Activated CD8-positive, alpha-beta memory T cell treated with anti-CD3 and anti-CD28 coated beads for 4 hours (primary cell): Measurements from ENCODE around the gene RBBP5.

Source experiments
- DNase-seq, 2 donors: peaks; one replicate each; pipeline ENCODE4 v3.0.0-alpha.2; 2020; ENCODE audit warnings: low read depth in 2 of 2

The RBBP5 gene

DNA sequence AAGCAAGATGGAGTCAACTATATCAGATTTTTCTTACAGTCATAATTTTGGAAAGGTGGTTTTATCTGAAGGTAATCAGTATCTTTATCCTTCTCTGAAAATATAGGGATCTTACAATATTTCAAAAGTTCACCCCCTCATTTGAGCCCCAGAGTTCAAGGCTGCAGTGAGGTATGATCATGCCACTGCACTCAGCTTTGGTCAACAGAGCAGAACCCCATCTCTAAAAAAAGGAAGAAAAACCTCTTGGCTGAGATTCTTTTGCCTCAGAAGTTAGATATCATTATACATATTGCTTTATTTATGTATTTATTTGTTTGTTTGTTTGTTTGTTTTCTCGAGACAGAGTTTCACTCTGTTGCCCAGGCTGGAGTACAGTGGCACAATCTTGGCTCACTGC lies 11.5 kb upstream of the RBBP5 start:
- DNase-seq = no peak

DNA sequence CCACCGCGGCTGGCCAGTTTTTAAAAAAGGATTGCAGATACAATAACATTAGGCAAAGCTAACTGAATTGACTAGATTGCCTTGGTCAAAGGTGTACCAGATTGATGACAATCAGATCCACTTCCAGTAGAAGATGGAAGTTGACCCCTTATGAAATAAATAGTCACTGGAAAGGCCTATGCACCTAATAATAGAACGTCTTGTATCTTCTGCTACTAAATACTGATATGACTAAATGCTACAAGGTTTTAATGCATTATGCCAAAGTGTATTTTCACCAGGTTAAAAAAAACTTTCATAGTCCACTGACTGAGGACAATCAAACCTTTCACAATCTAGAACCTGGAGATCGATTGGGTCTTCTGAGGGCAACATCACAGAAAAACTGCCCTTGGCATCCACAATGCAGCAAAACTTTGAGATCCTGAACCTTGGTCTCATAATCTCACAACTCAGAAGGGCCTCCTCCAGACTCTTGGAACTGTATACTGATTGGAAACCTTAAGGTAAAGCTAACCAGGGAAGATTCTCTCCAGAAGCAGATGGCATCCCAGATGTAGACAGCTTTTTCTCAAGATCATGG lies 7.8 kb upstream of the RBBP5 start:
- DNase-seq = no peak

DNA sequence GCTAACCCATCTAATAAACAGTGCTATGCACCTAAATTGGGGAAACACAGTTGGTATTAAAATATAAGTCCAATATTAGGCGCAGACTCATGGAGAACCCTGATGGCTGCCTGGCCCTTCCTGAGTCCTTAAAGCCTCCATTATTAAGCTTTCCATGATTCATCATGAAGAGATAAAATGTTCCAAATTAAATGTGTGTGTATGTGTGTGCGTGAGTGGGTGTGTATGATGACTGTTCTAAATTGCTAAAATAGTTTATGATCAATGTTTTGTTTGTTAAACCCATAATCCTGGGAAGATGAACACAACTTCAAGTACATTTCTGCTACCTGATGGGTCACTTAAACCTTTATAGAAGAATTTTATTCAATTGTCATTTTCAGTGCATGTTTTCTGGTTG lies 6.3 kb upstream of the RBBP5 start:
- no peak for DNase-seq

DNA sequence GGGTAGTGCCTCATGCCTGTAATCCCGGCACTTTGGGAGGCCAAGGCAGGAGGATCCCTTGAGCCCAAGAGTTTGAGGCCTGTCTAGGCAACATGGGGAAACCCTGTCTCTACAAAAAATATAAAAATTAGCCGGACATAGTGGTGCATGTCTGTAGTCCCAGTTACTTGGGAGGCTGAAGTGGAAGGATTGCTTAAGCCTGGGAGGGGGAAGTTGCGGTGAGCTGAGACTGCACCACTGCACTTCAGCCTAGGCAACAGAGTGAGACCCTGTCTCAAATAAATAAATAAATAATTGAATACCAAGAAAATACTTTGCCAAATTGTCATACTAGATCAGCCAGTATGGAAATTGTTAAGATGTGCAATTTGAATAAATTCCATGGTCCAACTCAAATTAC lies 5.9 kb upstream of the RBBP5 start:
- DNase-seq = no peak

DNA sequence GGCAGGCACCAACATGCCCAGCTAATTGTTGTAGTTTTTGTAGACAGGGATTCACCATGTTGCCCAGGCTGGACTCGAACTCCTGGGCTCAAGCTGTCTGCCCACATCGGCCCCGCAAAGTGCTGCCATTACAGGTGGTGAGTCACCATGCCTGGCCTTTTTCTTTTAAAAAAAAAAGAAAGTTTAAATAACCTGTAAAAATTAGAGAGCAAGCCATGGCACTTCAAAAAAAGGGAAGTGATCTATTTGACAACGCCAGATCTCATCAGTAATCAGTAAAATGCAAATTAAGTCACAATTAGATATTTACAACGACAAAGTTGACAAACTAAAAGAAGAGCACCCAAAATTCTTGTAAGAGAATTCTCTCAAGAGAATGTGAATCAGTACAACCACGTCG lies 2.9 kb upstream of the RBBP5 start:
- DNase-seq = no peak

DNA sequence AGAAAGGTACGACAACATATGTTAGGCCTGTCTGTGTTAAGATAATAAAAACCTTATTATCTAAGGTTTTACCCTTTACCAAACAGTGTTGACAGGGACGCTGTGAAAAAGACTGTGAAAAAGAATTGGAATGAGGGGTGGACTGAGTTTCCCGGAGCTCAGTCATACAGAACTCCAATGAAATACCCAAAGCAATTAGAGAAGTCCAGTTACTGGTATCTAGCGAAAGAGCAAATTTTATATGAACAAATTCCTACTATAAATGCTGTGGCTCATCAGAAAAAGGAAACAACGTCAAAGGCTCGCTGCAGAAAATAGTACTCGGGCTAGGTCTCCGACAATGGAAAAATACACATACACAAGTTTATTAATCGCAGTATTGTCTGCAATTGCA lies 708 bp upstream of the RBBP5 start:
- DNase-seq = no peak

DNA sequence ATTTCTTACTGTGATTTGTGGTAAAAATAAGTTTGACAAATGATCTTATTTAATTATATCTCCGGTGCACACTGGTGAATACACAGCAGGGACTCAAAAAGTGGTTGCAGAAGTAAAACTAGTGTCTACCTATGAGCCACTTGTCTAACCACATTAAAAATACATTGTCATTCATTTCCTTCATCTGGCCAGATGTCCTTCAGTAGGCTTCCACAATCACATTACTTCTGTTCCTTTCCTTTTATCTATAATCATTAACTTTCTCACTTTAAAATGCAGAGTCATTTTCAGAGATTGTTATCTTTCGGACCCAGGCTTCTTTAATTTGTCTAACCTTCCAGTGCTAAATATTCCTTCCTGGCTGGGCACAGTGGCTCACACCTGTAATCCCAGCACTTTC lies 3.0 kb downstream of the RBBP5 start:
- no peak for DNase-seq

DNA sequence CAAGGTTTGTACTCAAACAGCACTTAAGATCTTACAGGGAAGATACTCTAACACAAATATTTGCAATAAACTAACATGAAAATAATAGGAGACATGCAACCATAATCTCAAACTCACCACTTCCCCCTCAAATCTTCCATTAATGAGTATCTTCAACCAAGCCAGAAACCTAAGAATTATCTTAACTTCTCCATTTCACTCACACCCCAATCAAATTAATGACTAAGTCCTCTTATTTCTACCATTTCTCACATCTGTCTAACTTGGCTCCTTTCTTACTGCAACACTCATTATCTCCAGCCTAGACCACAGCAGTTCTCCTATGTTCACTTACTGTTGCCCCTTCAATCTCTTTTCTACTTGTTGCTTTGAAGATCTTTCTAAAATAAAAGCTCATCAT lies 10.4 kb downstream of the RBBP5 start:
- no peak for DNase-seq

DNA sequence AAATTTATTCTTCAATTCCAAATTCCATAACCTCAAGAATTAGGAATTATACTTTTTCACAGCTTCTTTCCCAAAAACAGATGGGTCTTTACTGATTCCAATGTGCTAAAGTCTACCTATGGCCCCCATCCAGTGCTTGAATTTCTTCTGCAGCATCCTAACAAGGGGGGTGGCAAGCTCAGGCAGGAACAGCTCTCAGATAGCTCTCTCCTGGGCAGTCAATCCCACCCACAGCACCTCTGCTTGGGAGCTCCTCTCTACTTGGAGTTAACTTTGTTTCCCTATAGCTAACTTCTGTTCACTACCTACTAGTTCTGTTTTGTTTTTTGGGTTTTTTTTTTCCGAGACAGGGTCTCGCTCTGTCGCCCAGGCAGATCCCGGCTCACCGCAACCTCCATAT lies 12.1 kb downstream of the RBBP5 start:
- no peak for DNase-seq

DNA sequence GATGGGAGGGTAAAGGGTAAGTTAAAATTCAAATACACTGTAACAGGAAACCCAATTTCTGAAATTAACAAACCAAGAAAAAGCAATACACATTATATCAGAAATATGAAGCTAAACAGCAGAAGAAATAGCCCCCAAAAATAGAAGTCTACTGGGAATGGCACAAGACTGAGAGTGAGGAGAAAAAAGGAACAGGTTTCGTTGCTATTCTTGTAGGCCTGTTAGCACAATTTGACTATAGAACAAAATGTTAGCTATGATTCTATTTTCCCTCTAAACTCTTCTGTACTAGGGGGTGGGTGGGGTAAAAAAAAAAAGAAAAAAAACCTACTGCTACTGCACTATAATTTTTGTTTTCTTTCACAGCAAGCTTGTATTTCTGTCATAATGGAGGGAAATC lies 12.5 kb downstream of the RBBP5 start:
- no peak for DNase-seq

DNA sequence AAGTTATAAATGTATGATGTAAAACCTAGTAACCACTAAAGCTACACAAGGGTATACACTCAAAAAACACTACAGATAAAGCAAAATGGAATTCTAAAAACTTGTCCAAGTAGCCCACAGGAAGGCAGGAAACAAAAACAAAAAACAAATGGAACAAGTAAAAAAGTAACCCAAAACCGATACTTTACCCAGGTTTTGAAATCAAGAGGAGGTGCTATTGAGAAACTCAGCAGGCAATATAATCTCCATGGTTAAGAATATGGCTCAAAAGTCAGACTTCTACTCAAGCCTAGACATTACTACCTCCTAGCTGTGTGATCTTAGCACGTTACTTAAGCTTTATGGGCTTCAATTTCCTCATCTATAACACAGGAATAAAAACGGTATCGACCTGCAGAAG lies 13.3 kb downstream of the RBBP5 start:
- DNase-seq = no peak

DNA sequence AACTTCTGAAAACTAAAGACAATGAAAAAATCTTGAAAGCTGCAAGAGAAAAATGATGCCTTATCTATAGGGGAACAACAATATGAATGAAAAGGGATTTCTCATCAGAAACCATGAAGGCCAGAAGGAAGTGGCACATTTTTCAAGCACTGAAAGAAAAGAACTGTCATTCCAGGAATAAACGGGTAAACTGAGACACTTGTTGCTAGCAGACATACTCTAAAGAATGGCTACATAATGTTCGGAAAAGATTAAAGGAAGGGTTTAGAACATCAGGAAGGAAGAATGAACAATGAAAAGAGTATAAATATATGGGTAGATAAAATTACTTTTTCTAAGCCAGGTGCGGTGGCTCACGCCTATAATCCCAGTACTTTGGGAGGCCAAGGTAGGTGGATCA lies 14.5 kb downstream of the RBBP5 start:
- no peak for DNase-seq

DNA sequence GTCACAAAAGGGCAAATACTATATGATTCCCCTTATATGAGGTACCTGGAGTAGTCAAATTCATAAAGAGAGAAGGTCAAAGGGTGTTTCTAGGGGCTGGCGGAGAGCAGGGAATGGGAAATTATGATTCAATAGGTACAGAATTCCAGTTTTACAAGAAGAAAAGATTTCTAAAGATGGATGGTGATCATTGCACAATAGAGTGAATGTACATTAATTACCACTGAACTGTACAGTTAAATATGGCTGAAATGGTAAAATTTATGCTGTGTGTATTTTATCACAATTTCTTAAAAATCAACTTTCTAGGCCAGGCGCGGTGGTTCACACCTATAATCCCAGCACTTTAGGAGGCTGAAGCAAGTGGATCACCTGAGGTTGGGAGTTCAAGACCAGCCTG lies 19.4 kb downstream of the RBBP5 start:
- DNase-seq = no peak

DNA sequence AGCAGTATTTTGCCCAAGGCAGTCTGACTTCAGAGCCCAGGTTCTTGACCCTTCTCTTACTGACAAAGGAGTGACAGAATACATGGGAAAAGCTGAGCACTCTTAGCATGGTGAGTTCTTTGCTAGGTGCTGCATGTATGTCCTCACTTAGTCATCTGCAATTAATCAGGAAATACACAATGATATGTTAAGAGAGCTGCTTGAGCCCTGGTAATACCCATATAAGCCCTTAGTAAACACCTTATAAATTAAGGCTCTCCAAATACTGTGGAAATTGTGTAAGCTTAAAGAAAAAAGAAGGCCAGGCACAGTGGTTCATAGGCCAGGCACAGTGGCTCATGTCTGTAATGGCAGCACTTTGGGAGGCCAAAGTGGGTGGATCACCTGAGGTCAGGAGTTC lies 23.5 kb downstream of the RBBP5 start:
- no peak for DNase-seq

DNA sequence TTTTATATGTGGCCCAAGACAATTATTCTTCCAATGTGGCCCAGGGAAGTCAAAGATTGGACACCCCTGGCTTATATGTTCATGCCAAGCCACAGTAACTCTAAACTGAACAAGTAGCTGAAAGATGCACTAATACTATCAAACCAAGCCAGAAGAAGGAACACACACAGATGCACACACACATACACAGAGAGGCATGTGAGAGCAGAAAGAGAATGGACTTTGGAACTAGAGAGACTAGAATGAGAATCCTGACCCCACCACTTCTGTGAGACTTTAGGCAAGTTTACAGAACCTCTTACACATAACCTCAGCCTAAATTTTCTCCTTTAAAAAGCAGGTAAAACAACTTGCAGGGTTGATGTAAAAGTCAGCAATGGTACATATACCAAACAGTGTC lies 26.4 kb downstream of the RBBP5 start:
- no peak for DNase-seq

DNA sequence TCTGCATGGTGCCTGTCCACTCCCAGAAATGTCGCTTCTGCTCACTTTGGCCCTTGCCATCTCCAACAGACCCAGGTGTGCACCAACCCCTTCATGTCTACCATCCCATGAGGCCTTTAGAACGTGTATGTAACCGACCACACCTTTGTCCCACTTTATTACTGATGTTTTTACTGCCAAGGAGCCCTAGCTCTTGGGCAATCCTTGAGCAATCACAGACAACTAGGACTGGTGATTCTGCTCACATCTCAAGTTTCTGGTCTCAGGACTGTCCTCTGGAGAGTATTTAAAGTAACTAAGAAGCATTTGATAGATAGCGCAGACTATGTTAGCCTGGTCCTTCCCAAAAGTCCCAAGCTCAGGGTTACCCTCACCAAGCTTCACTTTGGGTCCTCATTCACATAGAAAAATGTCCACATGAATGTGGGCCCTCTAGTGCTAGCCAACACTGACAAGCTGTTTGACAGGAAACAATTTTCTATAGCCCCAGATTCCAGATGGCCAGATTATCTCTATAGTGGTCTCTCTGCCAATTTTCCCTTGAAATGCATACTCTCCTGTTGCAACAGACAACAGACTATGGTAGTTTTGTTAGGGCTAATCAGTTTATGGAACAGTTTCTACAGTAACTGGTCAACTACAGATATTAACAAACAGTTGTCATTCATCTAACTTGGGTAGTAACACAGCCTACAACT lies 30.6 kb downstream of the RBBP5 start:
- DNase-seq = no peak

DNA sequence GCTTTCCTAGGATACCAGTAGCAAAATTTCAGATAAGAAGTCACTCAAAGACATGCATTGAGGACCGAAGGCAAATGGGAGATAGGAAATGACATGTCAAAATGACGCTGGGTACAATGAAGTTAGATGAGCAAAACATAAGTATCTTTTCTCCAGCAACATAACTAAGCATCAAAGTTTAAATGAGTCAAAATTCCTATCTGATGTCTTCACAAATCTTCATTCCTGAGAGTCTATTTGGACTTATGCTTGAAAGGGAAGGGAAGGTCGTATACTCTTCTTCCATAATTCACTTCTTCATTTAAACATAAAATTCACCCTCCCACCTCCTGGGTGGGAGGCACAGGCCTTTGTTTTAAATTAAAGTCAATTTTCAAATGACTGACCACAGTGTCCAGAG lies 33.4 kb downstream of the RBBP5 start:
- DNase-seq = no peak

DNA sequence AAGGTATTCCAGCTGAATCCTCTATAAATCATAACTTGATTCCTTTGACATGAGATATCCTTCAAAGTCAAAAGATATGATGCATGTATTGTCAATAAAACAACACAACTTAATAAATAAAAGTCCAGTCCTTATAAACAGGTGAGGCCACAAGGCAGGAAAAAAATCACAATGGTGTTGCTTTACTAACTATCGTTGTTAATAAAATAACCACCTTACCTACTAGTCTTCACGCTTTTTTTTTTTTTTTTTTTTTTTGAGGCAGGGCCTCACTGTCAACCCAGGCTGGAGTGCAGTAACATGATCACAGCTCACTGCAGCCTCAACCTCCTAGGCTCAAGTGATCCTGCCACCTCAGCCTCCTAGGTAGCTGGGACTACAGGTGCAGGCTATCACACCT lies 37.4 kb downstream of the RBBP5 start, which contains the start of gene TMEM81:
TMEM81 (minus strand) TSS at position 101 of the 400 bp plus-strand sequence. CDS start 140 bp downstream, outside the sequence.
- DNase-seq = no peak

DNA sequence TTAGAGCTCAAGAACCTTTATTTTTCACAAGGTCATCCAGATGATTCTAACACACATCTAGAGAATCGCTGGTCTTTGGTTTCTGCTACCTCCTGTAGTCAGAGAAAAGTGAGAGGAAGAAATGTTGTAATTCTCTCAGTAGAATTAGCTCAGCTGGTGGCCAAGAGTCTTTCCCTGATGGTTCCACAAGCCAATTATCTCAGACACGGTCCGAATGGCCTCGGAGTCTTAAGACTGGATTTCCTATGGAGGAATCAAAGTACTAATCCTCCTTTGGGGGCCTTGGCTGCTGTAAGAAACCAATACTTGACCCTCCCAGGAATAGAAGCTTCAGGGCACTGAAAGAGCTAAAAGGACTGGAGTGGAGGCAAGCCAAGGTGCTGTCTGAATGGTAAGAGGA lies 39.3 kb downstream of the RBBP5 start:
- DNase-seq = no peak

DNA sequence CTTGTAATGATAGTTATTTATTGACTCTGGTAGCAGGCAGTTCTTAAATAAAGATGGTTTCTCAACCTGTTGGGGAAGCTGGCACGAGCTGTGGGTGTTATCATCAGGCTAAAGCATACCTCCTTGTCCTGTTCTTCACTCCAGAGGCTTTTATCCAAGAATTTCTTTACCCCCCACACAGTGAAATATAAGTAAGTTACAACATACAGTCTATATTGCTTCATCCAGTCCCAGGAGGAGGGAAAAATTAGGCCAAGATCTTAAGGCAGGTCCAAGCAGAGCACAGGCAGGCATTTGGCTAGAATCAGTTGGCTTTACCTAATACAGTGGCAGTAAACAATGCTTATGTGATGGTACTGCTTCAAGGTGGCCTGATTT lies 43.9 kb downstream of the RBBP5 start:
- DNase-seq = no peak

DNA sequence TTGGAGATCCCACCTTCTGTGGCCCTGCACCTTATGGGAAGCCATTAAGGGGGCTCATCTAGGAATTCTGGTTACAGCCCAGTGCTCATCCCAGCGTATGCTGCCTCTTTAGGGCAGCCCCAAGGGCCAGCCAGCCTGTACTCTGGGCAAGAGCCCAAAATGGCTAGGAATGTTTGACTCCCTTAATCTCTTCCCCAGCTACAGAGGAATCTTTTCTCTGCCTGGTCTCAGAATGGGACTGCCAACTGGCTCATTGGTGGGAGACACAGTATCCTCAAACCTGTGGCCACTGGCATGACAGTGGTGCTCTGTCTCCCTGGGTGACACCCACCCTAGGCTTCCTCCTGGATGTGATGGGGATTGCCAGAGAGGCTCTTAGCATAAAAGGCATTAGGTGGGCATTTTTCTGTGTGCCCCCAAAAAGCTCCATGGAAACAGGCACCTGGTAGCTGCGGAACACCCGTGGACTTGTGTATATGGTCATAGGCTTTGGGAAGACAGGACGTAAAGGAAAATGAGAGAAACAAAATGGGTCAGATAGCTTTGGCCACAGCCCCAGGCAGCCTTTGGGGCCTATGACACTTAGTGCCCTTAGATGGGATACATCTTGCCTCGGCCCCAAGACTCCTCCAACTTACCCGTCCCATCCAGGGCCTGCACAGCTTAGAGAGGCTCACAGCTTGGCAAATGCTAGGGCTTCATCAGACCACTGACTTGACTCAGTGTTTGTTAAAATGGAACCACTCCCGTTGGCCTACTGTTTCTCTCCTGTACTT lies 44.4 kb downstream of the RBBP5 start:
- DNase-seq = no peak

DNA sequence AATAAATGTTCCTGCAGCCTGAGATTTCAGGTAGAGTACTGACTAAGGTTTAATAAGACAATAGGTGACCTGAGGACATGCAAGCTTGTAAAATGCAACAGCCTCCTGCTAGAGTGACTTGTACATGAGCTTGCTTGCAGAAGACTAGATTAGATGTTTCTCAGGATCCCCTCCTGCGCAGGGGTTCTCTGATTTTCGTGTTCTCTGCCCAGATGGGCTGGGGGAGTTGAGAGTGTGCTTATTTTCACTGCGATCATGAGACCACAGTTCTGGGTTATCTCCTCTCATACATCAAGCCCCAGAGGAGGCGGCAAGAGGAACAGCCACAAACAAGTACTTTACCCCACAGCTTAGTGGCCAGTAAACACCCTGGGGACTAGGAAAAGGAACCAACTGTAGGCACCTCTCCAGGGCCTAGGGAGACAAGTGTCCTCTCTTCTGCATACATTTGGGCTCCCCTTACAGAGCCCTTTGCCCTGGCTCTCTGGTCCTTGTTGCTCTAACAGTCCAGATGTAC lies 45.5 kb downstream of the RBBP5 start:
- DNase-seq = no peak

DNA sequence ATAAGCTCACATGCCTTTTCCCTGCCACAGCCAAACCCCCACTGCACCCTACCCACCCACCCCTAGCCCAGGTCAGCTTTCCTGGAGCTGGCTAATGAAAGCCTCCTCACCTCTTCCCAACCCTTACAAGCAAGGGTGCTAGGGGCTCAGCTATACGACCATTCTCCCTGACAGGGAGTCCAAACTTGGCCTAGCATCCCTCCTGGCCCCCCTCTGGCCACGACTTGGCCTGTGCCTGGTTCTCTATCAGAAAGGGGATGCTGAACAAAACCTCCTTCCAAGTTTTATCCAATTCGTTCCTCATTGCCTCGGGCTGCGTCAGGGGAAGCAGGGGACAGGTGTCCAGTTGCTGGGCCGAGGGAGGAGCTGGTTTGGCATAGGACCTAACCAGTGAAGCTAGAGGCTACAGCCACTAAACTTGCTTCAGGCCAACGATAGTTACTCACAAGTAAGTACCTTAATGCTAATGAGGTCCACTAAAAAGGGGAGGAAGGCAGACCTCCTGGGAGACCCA lies 46.1 kb downstream of the RBBP5 start:
- DNase-seq = no peak
